DOHH2 (cell line): ENCODE measurements around the gene SLC6A17.

Source experiments
- H3F3A ChIP-seq: fragments of 200-600 bp; sonication (generic), shearing (Covaris generic); 2 replicates; pipeline ENCODE4 v1.6.0; 2016; ENCODE audit warnings: antibody characterized with exemption, mild to moderate bottlenecking; ENCODE audit not compliant: control insufficient read depth, insufficient read depth
- H3K27ac ChIP-seq: fragments of 200-600 bp; sonication (generic); 2 replicates; pipeline ENCODE4 v1.5.1; 2014; ENCODE audit warnings: low read depth, mild to moderate bottlenecking, low read length, moderate library complexity
- H3K27me3 ChIP-seq: fragments of 200-600 bp; sonication (generic); 2 replicates; pipeline ENCODE4 v1.6.1; 2014; ENCODE audit warnings: mild to moderate bottlenecking, low read length, mixed read lengths; ENCODE audit not compliant: control insufficient read depth
- H3K36me3 ChIP-seq: fragments of 200-600 bp; sonication (generic); 2 replicates; pipeline ENCODE4 v1.6.1; 2014; ENCODE audit warnings: mild to moderate bottlenecking, low read length, moderate library complexity, mixed read lengths; ENCODE audit not compliant: control insufficient read depth
- H3K4me1 ChIP-seq: fragments of 200-600 bp; sonication (generic); 2 replicates; pipeline ENCODE4 v1.6.1; 2014; ENCODE audit warnings: mild to moderate bottlenecking, low read length, mixed read lengths; ENCODE audit not compliant: control insufficient read depth
- H3K4me2 ChIP-seq: fragments of 200-600 bp; sonication (generic); 2 replicates; pipeline ENCODE4 v1.6.0; 2014; ENCODE audit warnings: mild to moderate bottlenecking, low read length, moderate library complexity
- H3K4me3 ChIP-seq: fragments of 200-600 bp; sonication (generic); 2 replicates; pipeline ENCODE4 v1.5.1; 2014; ENCODE audit warnings: mild to moderate bottlenecking, low read length, mixed read lengths
- H3K79me2 ChIP-seq: fragments of 200-600 bp; sonication (generic); 2 replicates; pipeline ENCODE4 v1.6.1; 2014; ENCODE audit warnings: mild to moderate bottlenecking, low read length, mixed read lengths; ENCODE audit not compliant: control insufficient read depth
- H3K9me2 ChIP-seq: fragments of 200-600 bp; sonication (generic); replicated peaks from 2 replicates; pipeline ENCODE4 v1.6.1; 2014; ENCODE audit warnings: mild to moderate bottlenecking, low read length, mixed read lengths; ENCODE audit not compliant: control insufficient read depth
- H3K9me3 ChIP-seq: fragments of 200-600 bp; sonication (generic); 2 replicates; pipeline ENCODE4 v1.6.1; 2014; ENCODE audit warnings: antibody characterized with exemption, low read length, mixed read lengths; ENCODE audit not compliant: control insufficient read depth, insufficient read depth
- H4K20me1 ChIP-seq: fragments of 200-600 bp; sonication (generic); 2 replicates; pipeline ENCODE4 v1.6.0; 2014; ENCODE audit warnings: low read depth, mild to moderate bottlenecking, antibody characterized with exemption, low read length, moderate library complexity; ENCODE audit not compliant: control insufficient read depth, insufficient read depth
- EZH2phosphoT487 ChIP-seq: fragments of 200-600 bp; sonication (generic); IDR thresholded peaks from 2 replicates; pipeline ENCODE4 v1.6.1; 2017; ENCODE audit warnings: borderline replicate concordance, mild to moderate bottlenecking, antibody characterized with exemption, low read length, moderate library complexity, mixed read lengths
- TF ChIP-seq, protein P1 (sequence below): fragments of 200-600 bp; sonication (generic); IDR thresholded peaks from one replicate; pipeline ENCODE4 v1.5.1; 2014; ENCODE audit warnings: antibody characterized with exemption, mild to moderate bottlenecking, low read depth, low read length; ENCODE audit not compliant: poor library complexity, severe bottlenecking

Gene SLC6A17

DNA sequence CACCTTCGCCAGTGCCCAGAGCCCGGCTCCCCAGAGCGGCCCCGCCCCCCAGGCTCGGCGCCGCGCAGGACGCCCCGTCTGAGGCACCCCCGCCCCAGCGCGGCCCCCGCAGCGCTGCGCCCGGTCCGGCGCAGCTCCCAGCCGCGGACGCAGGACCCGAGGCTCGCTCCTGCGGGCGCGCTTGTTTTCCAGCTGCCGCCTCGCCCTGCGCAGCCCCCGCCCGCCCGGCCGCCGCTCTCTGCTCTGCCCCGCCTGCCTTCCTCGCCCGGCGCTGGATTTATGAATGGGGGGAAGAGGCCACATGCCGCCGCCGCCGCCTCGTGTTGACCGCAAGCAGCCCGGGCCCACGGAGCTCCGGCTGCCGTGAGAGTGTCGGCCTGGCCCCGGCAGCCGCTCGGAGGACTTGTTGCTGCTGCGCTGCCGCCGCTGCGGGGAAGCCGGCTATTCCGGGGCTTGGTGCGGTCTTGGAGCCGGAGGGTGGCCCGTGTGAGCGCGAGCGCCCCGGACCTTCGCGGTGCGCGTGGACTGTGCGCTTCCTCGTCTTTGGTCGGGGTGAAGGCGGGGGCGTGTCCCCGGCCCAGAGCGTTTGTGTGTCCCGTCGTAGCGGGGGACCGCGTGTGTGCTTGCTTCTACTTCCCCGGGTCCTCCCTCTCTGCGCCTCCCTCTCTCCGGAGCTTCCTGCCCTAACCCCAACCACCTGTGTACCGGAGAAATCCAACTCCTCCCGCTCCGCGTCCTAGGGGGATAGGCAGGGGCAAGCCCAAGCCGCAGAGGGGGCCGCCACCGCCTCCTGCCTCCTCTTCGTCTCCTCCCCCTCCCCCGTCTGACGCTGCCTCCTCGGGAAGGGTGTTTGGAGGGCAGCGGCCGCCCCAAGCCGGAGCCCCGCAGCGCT lies 60.6 kb downstream of the SLC6A17 start:
- no peaks in the 10 kb centered on the region for H3K27me3 ChIP-seq
- no peaks in the 10 kb centered on the region; the same call in 1 of the 2 replicates for H4K20me1 ChIP-seq

DNA sequence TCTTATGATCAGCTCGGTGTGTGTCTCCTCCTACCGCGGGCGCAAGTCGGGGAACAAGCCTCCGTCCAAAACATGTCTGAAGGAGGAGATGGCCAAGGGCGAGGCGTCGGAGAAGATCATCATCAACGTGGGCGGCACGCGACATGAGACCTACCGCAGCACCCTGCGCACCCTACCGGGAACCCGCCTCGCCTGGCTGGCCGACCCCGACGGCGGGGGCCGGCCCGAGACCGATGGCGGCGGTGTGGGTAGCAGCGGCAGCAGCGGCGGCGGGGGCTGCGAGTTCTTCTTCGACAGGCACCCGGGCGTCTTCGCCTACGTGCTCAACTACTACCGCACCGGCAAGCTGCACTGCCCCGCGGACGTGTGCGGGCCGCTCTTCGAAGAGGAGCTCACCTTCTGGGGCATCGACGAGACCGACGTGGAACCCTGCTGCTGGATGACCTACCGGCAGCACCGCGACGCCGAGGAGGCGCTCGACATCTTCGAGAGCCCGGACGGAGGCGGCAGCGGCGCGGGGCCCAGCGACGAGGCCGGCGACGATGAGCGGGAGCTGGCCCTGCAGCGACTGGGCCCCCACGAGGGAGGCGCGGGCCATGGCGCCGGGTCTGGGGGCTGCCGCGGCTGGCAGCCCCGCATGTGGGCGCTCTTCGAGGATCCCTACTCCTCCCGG lies 61.3 kb downstream of the SLC6A17 start:
- Histone ChIP-seq H3K9me2 (no peaks in the 10 kb centered on the region), H3K9me3 (no peaks in the 10 kb centered on the region), H4K20me1 (no peaks in the 10 kb centered on the region; the same call in 1 of the 2 replicates), H3K27me3 (no peaks in the 10 kb centered on the region), H3K4me1 (peaks cover 33% of the 10 kb centered on the region), H3K27ac (no peak overlapping the region), H3K79me2 (0 out of 2 replicates have a peak, but pooled peaks cover 4% of the 10 kb centered on the region), H3K4me2 (peak overlapping the region; percentile 97), H3K4me3 (peak overlapping the region; percentile 82), H3F3A (peaks cover 6% of the 10 kb centered on the region), H3K36me3 (no peaks in the 10 kb centered on the region)
- no peak for TF ChIP-seq EZH2phosphoT487
- TF ChIP-seq, protein P1, sequence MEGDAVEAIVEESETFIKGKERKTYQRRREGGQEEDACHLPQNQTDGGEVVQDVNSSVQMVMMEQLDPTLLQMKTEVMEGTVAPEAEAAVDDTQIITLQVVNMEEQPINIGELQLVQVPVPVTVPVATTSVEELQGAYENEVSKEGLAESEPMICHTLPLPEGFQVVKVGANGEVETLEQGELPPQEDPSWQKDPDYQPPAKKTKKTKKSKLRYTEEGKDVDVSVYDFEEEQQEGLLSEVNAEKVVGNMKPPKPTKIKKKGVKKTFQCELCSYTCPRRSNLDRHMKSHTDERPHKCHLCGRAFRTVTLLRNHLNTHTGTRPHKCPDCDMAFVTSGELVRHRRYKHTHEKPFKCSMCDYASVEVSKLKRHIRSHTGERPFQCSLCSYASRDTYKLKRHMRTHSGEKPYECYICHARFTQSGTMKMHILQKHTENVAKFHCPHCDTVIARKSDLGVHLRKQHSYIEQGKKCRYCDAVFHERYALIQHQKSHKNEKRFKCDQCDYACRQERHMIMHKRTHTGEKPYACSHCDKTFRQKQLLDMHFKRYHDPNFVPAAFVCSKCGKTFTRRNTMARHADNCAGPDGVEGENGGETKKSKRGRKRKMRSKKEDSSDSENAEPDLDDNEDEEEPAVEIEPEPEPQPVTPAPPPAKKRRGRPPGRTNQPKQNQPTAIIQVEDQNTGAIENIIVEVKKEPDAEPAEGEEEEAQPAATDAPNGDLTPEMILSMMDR, result no peak

More for the DNA sequence above, 60.6 kb downstream of the SLC6A17 start:
- Histone ChIP-seq H3F3A (peaks cover 6% of the 10 kb centered on the region), H3K4me1 (peaks cover 33% of the 10 kb centered on the region), H3K36me3 (no peaks in the 10 kb centered on the region), H3K79me2 (0 out of 2 replicates have a peak, but pooled peaks cover 4% of the 10 kb centered on the region), H3K9me3 (no peaks in the 10 kb centered on the region), H3K4me3 (peak overlapping the region; percentile 82), H3K4me2 (peak overlapping the region; percentile 97), H3K9me2 (no peaks in the 10 kb centered on the region), H3K27ac (peak overlapping the region; percentile 51)
- TF ChIP-seq, protein P1, result no peak
- no peak for TF ChIP-seq EZH2phosphoT487

DNA sequence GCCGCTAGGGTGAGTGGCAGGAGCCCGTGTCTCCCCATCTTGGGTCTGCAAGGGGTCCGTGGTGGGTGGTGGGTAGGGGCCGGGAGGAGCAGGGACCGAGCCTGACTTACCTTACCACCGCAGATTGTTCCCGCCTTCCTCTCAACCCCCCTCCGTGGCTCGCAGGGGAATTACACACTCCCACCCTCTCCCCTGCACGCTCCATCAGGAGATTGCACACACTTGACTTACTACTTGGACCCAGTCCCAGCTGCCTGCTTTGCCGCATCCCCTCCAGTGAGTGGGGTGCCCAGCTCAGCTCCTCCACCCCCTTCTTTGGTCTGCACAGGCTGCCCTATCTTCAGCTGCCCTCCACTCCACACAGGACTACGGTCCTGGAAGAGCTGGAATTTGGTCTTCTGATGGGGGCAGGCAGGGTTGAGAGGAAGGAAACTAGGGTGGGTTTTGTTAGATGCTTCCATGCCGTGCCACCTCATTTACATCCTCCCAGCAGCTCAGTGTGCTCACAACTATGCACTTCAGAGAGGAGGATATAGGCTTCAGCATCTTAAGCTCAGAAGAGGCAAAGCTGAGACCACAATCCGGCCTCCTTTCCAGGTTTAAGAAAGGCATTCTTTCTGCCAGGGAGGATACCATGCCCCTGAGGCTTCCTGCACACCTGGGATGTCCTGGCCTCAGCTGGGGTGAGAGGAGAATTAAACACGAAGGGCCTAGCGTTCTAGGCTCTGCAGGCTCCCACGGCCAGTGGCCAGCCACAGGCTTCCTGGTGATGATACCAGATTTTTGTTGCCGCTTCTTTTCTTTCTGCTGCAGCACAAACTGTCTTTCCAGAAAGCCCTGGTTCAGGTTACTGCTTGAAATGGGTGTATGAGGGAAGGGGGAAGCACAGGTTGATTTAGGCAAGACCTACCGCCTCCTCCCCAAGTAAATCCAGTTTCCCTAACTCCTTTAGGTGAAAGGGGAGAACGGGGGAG lies 62.2 kb downstream of the SLC6A17 start:
- no peak overlapping the region for H3K27ac ChIP-seq
- no peaks in the 10 kb centered on the region; the same call in 1 of the 2 replicates for H4K20me1 ChIP-seq
- 0 out of 2 replicates have a peak, but pooled peaks cover 4% of the 10 kb centered on the region for H3K79me2 ChIP-seq
- H3K36me3 ChIP-seq, result no peaks in the 10 kb centered on the region
- H3K4me2 ChIP-seq, result peak overlapping the region; percentile 97
- H3K4me1 ChIP-seq, result peaks cover 32% of the 10 kb centered on the region
- H3K27me3 ChIP-seq, result no peaks in the 10 kb centered on the region
- H3F3A ChIP-seq, result peaks cover 6% of the 10 kb centered on the region
- peak overlapping the region; percentile 82 for H3K4me3 ChIP-seq
- no peaks in the 10 kb centered on the region for H3K9me2 ChIP-seq
- TF ChIP-seq, protein P1, result no peak
- TF ChIP-seq EZH2phosphoT487, result no peak
- no peaks in the 10 kb centered on the region for H3K9me3 ChIP-seq
